GM19438 (cell line): ENCODE results near the gene TLL1.

Experiments used
- ATAC-seq: cut with Tn5 transposase; IDR thresholded peaks from one replicate; pipeline ENCODE4 v1.9.1; 2021; ENCODE audit warnings: low read depth; ENCODE audit not compliant: unreplicated experiment

Gene TLL1

GRCh38 chr4:165970703-165971420, 97.8 kb downstream of the TLL1 start:
- ATAC-seq = no peak

DNA sequence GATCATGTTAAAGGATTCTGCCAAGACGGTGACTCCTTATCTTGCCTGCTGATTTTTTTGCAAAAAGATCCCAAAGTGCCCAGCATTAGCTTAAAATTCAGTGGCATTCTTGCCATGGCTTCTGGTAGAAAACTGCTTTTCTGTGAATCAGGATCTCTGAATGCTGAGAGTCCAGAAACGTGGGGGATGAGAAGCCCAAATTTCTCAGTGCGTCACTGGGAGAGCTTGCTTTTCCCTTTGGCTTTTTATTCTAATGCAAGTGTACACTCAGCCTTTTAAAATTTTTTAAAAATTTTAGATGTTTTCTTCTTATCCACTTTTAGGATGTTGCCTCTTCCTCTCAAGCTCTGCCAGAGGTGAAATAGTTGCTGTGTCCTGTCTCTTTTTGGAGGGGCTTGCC, 98.4 kb downstream of the TLL1 start:
- no peak for ATAC-seq

- ATAC-seq = no peak
These were observed 98.9 kb downstream of the TLL1 start for GRCh38 chr4:165971933-165972332.

- ATAC-seq = no peak
These were observed 99.7 kb downstream of the TLL1 start for GRCh38 chr4:165972747-165973146.

GRCh38 chr4:165982934-165983333, 109.9 kb downstream of the TLL1 start:
- no peak for ATAC-seq

GRCh38 chr4:165986956-165987698, 114.1 kb downstream of the TLL1 start:
- no peak for ATAC-seq

DNA sequence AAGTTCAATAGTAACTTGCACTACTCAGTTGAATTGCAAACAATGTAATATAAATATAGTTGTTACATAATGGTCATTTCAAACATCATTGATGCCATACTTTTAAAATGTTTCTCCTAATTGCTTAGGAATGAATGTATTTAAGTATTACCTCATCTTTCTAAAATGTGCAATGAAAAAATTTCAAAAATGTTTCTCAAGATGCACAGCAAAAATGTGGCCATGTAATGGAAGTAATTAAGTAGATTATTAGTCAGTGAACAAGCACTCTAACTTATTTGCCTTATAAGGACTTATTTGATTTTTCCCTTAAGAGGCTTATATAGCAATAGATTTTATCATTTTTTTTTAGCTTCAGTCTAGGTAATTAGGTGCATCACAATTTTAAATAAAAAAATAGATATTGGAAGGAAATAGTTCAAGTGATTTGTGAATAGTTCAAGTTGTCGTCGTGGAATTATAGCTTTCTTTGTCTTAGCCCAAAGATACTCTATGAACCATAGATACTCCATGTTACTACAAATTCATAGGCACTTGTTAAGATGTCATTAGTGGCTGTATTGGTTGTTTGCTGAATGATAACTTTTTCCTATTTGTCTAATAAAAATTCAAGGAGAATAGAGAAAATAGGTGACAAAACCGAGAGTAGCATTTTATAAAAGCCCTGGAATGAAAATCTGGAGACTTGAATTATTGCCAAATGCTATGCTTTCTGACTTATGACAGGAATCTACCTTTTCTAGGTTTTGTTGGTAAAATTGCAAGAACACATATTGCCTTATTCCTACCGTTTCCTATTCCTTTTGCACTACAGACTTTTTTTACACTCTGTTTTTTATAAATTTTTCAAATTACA, 118.5 kb downstream of the TLL1 start:
- ATAC-seq = no peak

DNA sequence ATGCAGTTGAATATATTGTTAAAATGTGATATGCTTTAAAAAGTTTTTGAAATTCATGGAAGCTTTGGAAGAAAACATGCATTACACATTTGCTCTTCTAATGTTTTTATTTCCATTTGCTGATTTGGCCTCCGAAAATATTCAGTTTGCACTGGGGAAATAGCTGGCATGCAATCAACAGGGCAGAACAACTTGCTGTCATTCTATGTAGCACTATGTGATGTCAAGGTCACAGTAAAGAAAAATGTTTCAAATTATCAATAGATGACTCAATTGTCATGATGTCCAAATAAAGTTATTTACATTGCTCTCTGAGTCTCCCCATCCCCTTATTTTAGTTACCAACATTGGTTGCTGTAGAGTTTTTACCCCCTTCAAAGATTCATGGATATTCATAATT, 119.2 kb downstream of the TLL1 start:
- ATAC-seq = no peak

DNA sequence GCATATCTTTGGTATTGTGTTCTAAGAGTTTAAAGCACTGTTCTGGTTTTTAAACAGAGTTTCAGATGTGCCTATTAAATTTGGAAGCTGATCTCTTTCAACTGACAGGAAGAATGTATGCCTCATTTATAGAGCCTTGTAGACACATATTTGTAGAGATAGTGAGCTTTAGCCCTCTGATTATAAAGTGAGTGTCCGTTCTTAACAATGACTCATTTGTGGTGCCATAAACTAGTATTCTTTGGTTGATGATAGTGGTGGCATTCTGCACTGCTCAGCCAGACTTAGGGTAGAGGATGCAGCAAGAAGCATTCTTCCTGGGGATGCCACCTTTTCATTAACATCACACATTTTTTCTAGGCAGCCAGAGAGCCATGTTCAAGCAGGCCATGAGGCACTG, 121.7 kb downstream of the TLL1 start:
- no peak for ATAC-seq

GRCh38 chr4:166003811-166004210, 130.8 kb downstream of the TLL1 start:
- ATAC-seq = no peak

GRCh38 chr4:166006217-166006616, 133.2 kb downstream of the TLL1 start:
- ATAC-seq = no peak

- no peak for ATAC-seq
These were observed 135.5 kb downstream of the TLL1 start for GRCh38 chr4:166008510-166008909.

GRCh38 chr4:166012129-166013030, 139.3 kb downstream of the TLL1 start:
- no peak for ATAC-seq

GRCh38 chr4:166014411-166014810, 141.4 kb downstream of the TLL1 start:
- ATAC-seq = no peak

DNA sequence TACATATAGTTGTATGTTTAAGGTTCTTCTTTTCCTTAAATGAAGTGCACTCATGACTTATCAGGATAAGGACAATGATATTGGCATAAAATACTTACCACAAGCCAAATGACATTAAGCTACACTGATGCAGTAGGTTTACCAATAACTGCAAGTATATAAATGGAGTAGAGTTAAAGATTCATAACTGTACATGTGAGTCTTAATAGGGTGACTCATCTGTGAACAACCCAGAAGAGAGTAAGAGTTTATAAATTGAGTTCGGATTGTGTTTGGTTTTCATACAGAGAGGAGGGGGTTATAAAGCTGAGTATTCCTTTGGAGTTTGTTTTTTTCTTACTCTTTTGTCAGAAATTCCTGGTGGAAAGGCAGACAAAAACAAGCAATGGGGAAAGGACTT, 144.8 kb downstream of the TLL1 start:
- no peak for ATAC-seq

DNA sequence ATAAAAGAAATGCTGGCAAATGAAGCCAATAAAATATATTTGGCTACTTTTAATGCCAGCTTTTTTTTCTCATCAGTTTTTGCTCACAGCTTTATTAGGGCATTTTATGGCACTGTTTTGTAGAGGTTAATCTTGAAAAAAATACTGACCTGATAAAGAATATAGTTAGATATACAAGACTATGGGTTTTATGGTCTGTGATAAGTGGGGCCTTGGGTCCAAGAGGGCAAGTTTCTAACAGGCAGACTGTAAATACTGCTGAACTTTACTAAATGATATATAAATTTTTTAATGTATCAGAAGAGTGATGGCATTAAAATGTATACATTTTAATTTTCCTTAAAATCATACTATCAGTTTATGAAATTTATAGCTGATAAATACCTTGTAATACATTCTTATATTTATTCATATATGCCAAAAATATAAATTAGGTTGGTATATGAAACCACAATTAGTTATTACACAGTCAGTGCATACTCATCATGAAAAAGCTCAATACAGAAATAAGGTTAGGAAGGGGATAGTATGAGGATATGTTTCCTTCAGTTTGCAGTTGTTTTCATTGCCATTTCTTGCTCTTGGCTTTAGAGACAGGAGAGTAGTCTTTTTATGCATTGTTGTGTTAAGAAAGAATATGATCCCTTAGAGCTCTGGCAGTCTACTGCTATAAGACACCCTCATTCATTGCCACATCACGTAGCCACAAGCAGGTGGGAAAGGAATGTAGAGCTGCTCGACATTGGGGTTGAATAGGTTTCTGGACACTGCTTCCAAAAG, 146.6 kb downstream of the TLL1 start:
- no peak for ATAC-seq

- ATAC-seq = no peak
These were observed 148.6 kb downstream of the TLL1 start for GRCh38 chr4:166021617-166022016.

- no peak for ATAC-seq
These were observed 161.9 kb downstream of the TLL1 start for GRCh38 chr4:166034965-166035364.

- no peak for ATAC-seq
These were observed 166.8 kb downstream of the TLL1 start for GRCh38 chr4:166039822-166040221.
